Common myeloid progenitor, CD34-positive (primary cell): ENCODE results near the gene TNNT1.

ENCODE experiments used
- CTCF ChIA-PET: fragments of 350-600 bp; sonication (Branson Sonifier 250); formaldehyde crosslinking; loops from one replicate; lab custom pipeline; 2021; ENCODE audit warnings: antibody characterized with exemption; lab: Charles Lee
- POLR2A ChIA-PET: fragments of 350-600 bp; sonication (Branson Sonifier 250); formaldehyde crosslinking; loops from one replicate; lab custom pipeline; 2021; ENCODE audit warnings: antibody characterized with exemption; lab: Charles Lee
- DNase-seq, 3 donors: peaks; one replicate each; pipeline versions ENCODE4 v3.0.0 to v3.0.0-alpha.2; 2013
- H3K27ac ChIP-seq, 2 experiments: 1 replicate in 1 of 2; 2 replicates in 1 of 2; pipeline ENCODE4 v1.7.0; 2013; ENCODE audit warnings: inconsistent platforms in 2 of 2, low read length in 2 of 2, mild to moderate bottlenecking in 2 of 2, low read depth in 1 of 2, moderate library complexity in 1 of 2; ENCODE audit not compliant: severe bottlenecking in 2 of 2, insufficient read depth in 1 of 2, poor library complexity in 1 of 2
- H3K27me3 ChIP-seq, 5 experiments: replicated peaks in 2 of 5; 1 replicate in 3 of 5; 2 replicates in 2 of 5; pipeline versions ENCODE4 v1.6.1 to v1.7.0; 2013; ENCODE audit warnings: low read length in 4 of 5, mild to moderate bottlenecking in 2 of 5, moderate library complexity in 2 of 5, inconsistent platforms in 1 of 5; ENCODE audit not compliant: insufficient read depth in 5 of 5, control insufficient read depth in 4 of 5
- H3K36me3 ChIP-seq, 4 experiments: 1 replicate in 2 of 4; 2 replicates in 2 of 4; pipeline versions ENCODE4 v1.6.1 to v1.7.0; 2013; ENCODE audit warnings: low read length in 3 of 4, control low read depth in 1 of 4, mild to moderate bottlenecking in 1 of 4; ENCODE audit not compliant: control insufficient read depth in 4 of 4, insufficient read depth in 4 of 4
- H3K4me1 ChIP-seq, 4 experiments: 1 replicate in 3 of 4; 2 replicates in 1 of 4; pipeline versions ENCODE4 v1.6.1 to v1.7.1; 2013; ENCODE audit warnings: low read length in 3 of 4, mild to moderate bottlenecking in 3 of 4, control low read depth in 1 of 4, inconsistent platforms in 1 of 4, moderate library complexity in 1 of 4; ENCODE audit not compliant: control insufficient read depth in 4 of 4, insufficient read depth in 4 of 4; ENCODE audit errors: control extremely low read depth in 1 of 4
- H3K4me3 ChIP-seq, 7 experiments: 1 replicate in 4 of 7; 2 replicates in 3 of 7; pipeline versions ENCODE4 v1.5.1 to v1.7.0; 2013; ENCODE audit warnings: mild to moderate bottlenecking in 7 of 7, low read length in 6 of 7, moderate library complexity in 6 of 7, inconsistent platforms in 2 of 7, low read depth in 2 of 7, control low read depth in 1 of 7; ENCODE audit not compliant: insufficient read depth in 4 of 7, control insufficient read depth in 1 of 7; ENCODE audit errors: extremely low read depth in 1 of 7
- H3K9me3 ChIP-seq, 5 experiments: 1 replicate in 4 of 5; 2 replicates in 1 of 5; pipeline versions ENCODE4 v1.6.1 to v1.7.1; 2013; ENCODE audit warnings: low read length in 4 of 5, mild to moderate bottlenecking in 2 of 5, inconsistent platforms in 1 of 5, low read depth in 1 of 5, moderate library complexity in 1 of 5; ENCODE audit not compliant: control insufficient read depth in 4 of 5, insufficient read depth in 2 of 5; ENCODE audit errors: control extremely low read depth in 1 of 5
- WGBS: methylation state at CpG from one replicate; pipeline ENCODE4 v1.1.5; 2013; ENCODE audit not compliant: insufficient coverage; 5-methylcytosine and 5-hydroxymethylcytosine counted together

The TNNT1 gene

DNA sequence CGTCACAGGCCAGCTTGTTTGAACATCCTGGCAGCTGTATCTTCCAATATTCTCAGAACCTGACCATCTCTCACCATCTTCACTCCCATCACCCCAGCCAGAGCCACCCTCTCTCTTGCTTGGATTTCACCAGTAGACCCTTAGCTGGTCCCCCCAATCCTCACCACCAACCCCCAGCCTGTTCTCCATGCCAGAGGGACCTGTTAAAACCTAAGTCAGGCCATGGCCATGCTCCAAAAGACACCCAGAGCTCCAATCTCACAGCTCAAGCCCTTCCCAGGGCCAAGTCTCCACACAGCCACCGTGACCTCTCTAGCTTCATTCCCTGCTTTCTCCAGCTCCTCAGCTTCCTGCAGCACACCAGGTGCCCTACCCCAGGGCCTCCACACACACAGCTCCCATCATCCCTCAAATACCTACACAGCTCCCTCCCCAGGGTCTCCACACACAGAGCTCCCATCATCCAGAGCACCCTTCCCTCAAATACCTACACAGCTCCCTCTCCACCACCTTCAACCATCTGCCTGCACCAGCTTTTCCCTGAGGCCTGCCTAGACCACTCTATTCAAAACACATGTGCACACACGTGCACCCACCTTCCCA lies 59.6 kb downstream of the TNNT1 start:
- peaks cover 7 to 41% (median 26%) of the 10 kb centered on the region in 5 experiments for H3K27me3 ChIP-seq
- no peak overlapping the region for H3K27ac ChIP-seq
- ChIA-PET CTCF (interaction anchor here (0.6 to 2.6 kb wide), 11 partner anchors 9 to 322 kb away, joined by 3 to 25 read pairs (median 5); partner anchors contain the start of gene PPP1R12C), POLR2A (no interaction called here)
- WGBS = 94% methylated on average over 2 of the region's 3 CpGs
- peaks cover 2 to 32% (median 16%) of the 10 kb centered on the region in 4 experiments for H3K36me3 ChIP-seq
- peaks cover 0 to 19% (median 8%) of the 10 kb centered on the region in 4 experiments for H3K4me1 ChIP-seq
- no peaks in the 10 kb centered on the region for H3K9me3 ChIP-seq
- no peak for DNase-seq
- H3K4me3 ChIP-seq = no peak overlapping the region

DNA sequence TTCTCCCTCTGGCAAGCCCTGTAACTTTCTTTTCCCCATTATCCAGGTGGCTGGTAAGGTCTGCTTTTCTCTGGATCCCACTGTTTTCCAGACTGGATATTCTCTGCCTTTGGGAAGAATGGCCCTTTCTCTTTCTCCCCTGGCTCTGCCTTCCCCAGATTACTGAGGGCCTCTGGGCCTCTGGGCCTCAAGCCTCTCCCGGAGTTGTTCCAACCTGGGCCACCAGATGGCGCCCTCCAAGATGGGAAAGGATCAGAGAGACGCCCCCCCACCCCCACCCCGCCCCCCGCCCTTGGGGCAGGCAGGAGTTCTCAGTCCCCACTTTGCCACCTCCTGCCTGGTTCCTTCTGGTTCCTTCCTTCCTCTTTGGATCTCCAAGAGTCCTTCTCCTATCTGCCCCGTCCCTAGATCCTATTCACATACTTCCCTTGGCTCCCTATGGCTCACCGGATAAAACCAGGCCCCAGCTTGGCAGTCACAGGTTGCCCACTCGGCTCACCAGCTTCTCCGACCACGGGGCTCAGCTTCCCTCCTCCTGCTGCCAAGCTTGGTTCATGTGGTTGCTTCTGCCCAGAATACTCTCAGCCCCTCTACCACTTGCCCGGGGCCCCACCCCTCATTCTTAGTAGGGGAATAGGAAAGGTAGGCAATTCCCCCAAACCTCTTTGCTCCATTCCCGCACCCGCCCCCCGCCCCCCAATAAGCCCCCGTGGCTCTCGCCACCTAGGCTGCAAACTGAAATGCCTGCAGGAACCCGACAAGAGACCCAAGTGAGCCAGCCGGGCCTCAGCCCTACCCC lies 60.3 kb downstream of the TNNT1 start:
- ChIA-PET CTCF (interaction anchor here (0.7 to 2.6 kb wide), 13 partner anchors 10 to 323 kb away, joined by 3 to 25 read pairs (median 5); partner anchors contain the start of gene PPP1R12C), POLR2A (no interaction called here)
- H3K9me3 ChIP-seq = no peaks in the 10 kb centered on the region
- peaks cover 0 to 28% (median 14%) of the 10 kb centered on the region in 4 experiments for H3K36me3 ChIP-seq
- H3K27ac ChIP-seq = no peak overlapping the region
- no peak overlapping the region for H3K4me3 ChIP-seq
- WGBS = 93% methylated on average over 6 of the region's 18 CpGs
- H3K27me3 ChIP-seq = peaks cover 7 to 48% (median 32%) of the 10 kb centered on the region in 5 experiments
- H3K4me1 ChIP-seq = peaks cover 0 to 19% (median 8%) of the 10 kb centered on the region in 4 experiments
- peak; percentile 64 to 79 (median 67) for DNase-seq

DNA sequence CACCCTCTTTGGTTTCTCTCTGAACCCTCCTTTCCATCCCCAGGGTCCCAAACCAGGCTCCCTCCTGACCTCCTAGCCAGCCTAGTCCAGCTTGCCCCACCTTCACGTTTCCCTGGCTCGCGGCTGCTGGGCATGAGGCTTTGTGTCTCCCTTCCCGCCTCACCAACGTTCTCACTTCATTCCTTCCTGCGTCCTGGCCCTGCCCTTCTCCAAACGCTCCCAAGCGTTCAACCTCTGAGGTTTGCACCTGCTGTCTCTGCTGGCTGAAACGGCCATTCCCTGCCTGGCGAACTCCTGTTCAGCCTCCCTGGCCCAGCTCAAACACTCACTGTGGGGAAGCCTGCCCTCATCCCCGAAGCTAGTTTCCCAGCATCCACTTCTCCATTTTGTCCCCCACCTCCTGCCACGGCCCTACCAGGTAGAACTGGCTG lies 61.0 kb downstream of the TNNT1 start:
- H3K4me3 ChIP-seq = no peak overlapping the region
- WGBS = 72% methylated on average over 12 of the region's 12 CpGs

DNA sequence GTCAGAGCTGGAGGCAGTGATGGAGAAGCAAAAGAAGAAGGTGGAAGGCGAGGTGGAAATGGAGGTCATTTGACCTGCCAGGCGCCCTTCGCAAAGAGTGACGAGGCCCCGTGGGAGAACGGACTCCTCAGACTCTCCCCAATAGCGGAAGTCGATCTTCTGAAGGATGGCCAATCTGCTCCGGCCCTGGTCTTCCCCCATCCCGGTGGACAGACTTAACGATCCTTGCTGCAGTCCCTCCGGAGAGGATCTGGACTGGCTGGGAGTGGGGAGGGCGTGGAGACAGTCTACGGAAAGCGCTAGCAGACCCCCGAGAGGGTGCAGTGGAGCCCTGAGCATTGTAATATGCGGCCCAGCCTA lies 61.5 kb downstream of the TNNT1 start:
- POLR2A ChIA-PET = interaction anchor here (1.0 kb wide), 1 partner anchor 30 kb away, joined by 4 read pairs; the partner anchor contains the start of gene PPP1R12C
- Histone ChIP-seq H3K27ac (no peak overlapping the region), H3K27me3 (peaks cover 7 to 61% (median 41%) of the 10 kb centered on the region in 5 experiments), H3K4me3 (peak overlapping the region in 4 of 7 experiments; percentile 46 to 70 (median 60)), H3K4me1 (peaks cover 0 to 19% (median 8%) of the 10 kb centered on the region in 4 experiments), H3K9me3 (peaks cover 0 to under 1% (median 0%) of the 10 kb centered on the region in 5 experiments), H3K36me3 (peaks cover 0 to 23% (median 11%) of the 10 kb centered on the region in 4 experiments)
- CTCF ChIA-PET = interaction anchor here (0.7 to 2.6 kb wide), 4 partner anchors 18 to 206 kb away, joined by 3 to 25 read pairs (median 8); no protein-coding TSS in a partner anchor
- WGBS = 29% methylated on average over 13 of the region's 17 CpGs
- no peak for DNase-seq

More for the DNA sequence above, 61.0 kb downstream of the TNNT1 start:
- Histone ChIP-seq H3K4me1 (peaks cover 0 to 19% (median 8%) of the 10 kb centered on the region in 4 experiments), H3K27ac (no peak overlapping the region), H3K9me3 (no peaks in the 10 kb centered on the region), H3K27me3 (peaks cover 7 to 55% (median 38%) of the 10 kb centered on the region in 5 experiments), H3K36me3 (peaks cover 0 to 28% (median 14%) of the 10 kb centered on the region in 4 experiments)
- CTCF ChIA-PET = interaction anchor here (0.7 to 2.6 kb wide), 7 partner anchors 11 to 207 kb away, joined by 3 to 25 read pairs (median 5); no protein-coding TSS in a partner anchor
- POLR2A ChIA-PET = no interaction called here
- DNase-seq = no peak

DNA sequence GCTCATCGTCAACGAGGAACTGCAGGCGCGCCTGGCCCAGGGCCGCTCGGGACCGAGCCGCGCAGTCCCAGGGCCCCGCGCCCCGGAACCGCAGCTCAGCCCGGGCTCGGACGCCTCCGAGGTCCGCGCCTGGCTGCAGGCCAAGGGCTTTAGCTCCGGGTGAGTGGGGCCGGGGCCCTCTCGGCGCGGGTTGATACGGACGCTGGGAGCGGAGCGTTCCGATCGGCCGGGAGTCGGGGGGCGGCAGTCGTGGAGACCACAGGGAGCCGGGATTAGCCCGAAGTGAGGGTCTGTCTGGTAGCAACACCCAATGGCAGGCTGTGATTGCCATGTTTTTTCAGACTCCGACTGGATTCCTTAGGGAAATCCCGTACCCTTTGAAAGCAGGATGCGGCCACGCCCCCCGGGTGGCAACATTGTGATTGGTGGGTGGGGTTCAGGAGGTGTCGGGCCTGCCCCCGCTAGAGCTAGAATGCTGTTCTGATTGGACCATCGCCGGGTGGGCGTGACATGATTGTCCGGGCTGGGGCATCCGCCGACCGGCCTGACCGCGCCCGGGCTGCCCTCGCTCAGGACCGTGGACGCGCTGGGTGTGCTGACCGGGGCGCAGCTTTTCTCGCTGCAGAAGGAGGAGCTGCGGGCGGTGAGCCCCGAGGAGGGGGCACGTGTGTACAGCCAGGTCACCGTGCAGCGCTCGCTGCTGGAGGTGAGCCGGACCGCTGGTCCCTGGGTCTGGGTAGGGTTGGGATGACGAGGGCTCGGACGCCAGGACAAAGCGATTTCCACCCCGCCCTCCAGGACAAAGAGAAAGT lies 62.1 kb downstream of the TNNT1 start:
- Histone ChIP-seq H3K27ac (no peak overlapping the region), H3K27me3 (peaks cover 7 to 66% (median 46%) of the 10 kb centered on the region in 5 experiments), H3K36me3 (peaks cover 0 to 17% (median 8%) of the 10 kb centered on the region in 4 experiments), H3K4me3 (peak overlapping the region in 5 of 7 experiments; percentile 46 to 70 (median 60)), H3K9me3 (peaks cover 0 to 3% (median 0%) of the 10 kb centered on the region in 5 experiments), H3K4me1 (peaks cover 0 to 25% (median 13%) of the 10 kb centered on the region in 4 experiments)
- 1% methylated on average over 69 of the region's 74 CpGs for WGBS
- DNase-seq = peak in 2 of 3 donors; percentile 51 to 54
- ChIA-PET CTCF (interaction anchor here (0.7 to 2.6 kb wide), 4 partner anchors 46 to 206 kb away, joined by 3 to 12 read pairs (median 4); no protein-coding TSS in a partner anchor), POLR2A (interaction anchor here (1.0 kb wide), 1 partner anchor 30 kb away, joined by 4 read pairs; the partner anchor contains the start of gene PPP1R12C)
